LNCaP clone FGC (cell line): ENCODE results near the gene DSCAM.

Source experiments
- DNase-seq: peaks from one replicate; pipeline ENCODE4 v3.0.0-alpha.2; 2011; ENCODE audit warnings: low read depth
- H3K4me3 ChIP-seq: 2 replicates; pipeline ENCODE4 v1.5.1; 2011; ENCODE audit warnings: mild to moderate bottlenecking, low read depth, low read length, control low read depth
- TF ChIP-seq, protein P1 (sequence below): IDR thresholded peaks from 2 replicates; pipeline ENCODE4 v1.5.1; 2012; ENCODE audit warnings: mild to moderate bottlenecking; ENCODE audit not compliant: control insufficient read depth, insufficient read depth; ENCODE audit errors: extremely low read depth

The DSCAM gene

DNA sequence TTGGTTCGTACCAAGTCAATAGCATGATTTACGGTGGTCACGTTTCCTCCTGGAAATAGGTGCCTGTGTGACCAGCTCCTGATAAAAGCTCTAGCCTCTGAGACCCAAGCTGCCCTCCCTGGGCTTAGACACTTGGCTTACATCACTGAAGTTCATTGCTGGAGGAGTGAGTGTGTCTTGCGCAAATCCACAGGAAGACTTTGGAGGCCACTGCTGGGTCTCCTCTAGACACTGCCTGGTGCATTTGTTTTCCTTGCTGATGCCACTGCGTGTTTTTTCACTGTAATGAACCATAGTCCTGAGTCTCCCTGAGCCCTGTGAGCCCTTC lies 230.6 kb downstream of the DSCAM start:
- H3K4me3 ChIP-seq = no peak overlapping the region
- TF ChIP-seq, protein P1, sequence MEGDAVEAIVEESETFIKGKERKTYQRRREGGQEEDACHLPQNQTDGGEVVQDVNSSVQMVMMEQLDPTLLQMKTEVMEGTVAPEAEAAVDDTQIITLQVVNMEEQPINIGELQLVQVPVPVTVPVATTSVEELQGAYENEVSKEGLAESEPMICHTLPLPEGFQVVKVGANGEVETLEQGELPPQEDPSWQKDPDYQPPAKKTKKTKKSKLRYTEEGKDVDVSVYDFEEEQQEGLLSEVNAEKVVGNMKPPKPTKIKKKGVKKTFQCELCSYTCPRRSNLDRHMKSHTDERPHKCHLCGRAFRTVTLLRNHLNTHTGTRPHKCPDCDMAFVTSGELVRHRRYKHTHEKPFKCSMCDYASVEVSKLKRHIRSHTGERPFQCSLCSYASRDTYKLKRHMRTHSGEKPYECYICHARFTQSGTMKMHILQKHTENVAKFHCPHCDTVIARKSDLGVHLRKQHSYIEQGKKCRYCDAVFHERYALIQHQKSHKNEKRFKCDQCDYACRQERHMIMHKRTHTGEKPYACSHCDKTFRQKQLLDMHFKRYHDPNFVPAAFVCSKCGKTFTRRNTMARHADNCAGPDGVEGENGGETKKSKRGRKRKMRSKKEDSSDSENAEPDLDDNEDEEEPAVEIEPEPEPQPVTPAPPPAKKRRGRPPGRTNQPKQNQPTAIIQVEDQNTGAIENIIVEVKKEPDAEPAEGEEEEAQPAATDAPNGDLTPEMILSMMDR = no peak
- no peak for DNase-seq

DNA sequence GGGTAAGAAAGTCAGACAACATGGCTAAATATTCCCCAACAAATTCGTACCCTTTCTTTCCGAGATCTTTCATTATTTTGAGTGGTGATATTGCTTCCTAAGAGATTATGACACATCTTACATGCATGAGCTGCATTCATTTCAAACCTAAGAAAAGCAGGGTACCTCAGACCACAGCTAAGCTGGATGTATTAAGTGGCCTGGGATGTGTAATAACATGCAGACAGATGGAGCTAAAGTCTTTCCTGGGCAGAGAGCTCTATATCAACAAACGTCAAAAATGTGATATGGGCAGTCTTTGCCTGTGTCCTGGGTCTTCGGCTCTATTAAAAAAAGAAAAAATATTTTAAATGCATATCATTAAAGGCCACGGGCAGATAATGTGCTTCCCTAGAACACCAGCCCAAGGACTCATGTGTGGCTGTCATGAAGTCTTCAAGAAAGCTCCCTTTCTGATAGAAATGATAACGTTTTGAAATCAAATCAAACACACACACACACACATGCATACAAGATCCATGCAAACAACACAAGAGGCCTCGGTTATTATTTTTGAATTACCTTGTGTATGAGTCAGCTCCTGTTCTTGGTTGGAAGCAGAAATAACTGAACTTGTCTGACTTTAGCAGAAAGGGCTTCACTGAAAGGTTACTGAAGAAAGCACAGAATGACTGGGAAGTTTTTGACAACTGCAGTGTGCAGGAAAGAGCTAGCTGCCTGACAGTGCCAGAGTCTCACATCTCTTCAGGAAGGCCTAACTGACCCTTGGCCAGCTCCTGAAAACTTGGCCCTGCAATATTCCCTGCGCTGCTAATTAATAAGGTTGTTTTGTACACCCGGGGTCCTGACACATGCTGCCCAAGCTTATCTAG lies 231.2 kb downstream of the DSCAM start:
- H3K4me3 ChIP-seq = no peak overlapping the region
- TF ChIP-seq, protein P1 = no peak
- no peak for DNase-seq

DNA sequence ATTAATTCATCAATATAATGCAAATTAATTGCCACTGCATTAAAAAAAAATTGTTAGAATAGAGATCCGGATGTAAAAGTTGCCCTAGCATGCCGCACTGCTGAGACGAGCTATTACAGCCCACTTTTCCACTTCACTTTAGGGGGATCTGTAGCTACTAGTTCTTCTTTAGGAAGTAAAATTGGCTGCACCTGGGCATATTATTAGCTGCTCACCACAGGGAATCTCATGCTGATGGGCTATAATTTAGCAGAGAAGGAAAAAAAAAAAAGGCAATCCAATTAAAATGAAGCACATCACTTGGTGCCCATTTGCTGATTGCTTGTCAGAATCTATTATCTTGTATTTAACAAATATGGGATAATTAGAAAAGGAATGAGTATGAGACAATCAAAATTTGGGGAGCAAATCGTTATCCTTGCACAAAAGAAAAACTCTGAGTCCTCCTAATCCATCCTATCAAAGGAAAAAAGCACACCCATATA lies 233.4 kb downstream of the DSCAM start:
- TF ChIP-seq, protein P1 = no peak
- no peak for DNase-seq
- no peak overlapping the region for H3K4me3 ChIP-seq

DNA sequence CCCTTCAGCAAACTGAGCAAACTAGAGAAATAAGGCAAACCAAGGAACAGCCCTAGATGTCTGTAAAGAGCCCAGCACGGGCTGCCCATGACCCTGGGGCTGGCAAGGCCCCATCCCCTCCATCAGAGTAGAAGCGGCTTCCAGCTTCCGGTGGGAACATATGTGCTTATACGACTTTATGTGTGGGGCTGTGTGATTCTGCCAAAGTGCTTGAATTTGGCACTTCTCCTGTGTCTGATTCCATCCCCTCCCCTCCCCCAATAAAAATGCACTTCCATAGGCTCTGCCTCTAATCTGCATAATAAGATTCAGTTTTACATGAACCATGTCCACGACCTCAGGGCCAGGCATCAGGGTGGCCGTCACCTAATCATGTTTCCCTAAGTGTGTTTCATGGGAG lies 236.6 kb downstream of the DSCAM start:
- TF ChIP-seq, protein P1 = no peak
- DNase-seq = no peak
- H3K4me3 ChIP-seq = no peak overlapping the region

DNA sequence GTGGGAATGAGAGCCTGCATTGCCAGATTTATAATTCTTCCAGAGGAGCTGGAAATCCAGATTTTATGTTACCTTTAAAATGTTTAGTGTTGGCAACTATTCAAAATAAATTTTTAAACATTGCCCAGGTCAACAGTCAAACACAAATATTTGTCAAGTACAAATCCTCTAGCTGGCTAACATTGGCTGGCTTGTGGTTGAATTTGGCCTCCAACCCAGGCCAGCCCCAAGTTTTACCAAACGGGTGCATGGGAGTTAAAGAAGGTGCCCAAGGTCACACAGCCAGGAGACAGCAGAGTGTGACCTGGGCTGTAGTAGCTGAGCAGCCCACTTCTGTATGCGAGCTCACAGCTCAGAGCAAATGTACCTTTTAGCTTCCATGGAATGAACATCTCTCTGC lies 240.6 kb downstream of the DSCAM start:
- peak; percentile 60 for DNase-seq
- no peak overlapping the region for H3K4me3 ChIP-seq
- TF ChIP-seq, protein P1 = no peak

DNA sequence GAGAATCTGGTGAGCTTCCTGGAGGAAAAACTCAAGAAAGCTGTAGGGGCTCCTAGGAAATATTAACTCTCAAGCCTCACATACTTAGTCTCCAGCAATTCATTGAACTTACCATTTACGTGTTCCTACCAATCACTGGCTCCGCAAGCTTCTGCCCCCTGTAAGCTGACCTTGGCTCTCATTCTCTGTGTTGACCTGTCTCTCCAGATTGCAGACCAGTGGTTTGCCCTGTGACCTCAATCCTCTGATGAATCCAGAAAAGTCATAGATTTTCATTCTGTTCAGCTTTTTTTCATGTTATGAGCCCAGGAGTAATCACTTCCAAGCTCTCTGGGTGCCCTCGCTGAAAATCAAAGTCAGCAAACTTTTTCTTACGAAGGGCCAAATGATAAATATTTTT lies 241.9 kb downstream of the DSCAM start:
- TF ChIP-seq, protein P1 = no peak
- no peak for DNase-seq
- H3K4me3 ChIP-seq = no peak overlapping the region

DNA sequence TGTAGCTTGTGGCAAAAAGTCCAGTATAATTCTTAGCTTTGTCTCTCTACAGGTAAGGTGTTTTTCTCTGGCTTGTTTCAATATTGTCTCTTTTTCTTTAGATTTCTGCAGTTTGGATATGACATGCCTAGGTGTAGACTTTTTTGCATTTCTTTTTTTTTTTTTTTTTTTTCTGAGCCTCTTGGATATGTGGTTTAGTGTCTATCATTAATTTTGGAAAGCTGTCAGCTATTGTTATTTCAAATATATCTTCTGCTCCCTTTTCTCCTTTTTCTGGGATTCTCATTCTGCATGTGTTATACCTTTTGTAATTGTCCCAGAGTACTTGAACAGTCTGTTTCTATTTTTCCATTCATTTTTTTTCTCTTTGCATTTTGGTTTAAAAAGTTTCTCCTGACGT lies 243.2 kb downstream of the DSCAM start:
- no peak for DNase-seq
- H3K4me3 ChIP-seq = no peak overlapping the region
- TF ChIP-seq, protein P1 = no peak
